ENCODE measurements around the gene FGFBP2.
A peak's percentile ranks its signal among the peaks of the same experiment; 100 is the strongest.

FGFBP2 gene

GRCh38 chr4:15964159-15964558 lies 1.2 kb upstream of the FGFBP2 start:
- no peak overlapping the region for H3K56ac ChIP-seq (ENCODE audit: low read length)
- no peaks in the 10 kb centered on the region for H3K27me3 ChIP-seq (ENCODE audit: insufficient read depth, low read length, poor library complexity)
- H2BK15ac ChIP-seq (replicated peaks; ENCODE audit: low read depth): no peak overlapping the region
- no peak overlapping the region for H4K8ac ChIP-seq (ENCODE audit: low read depth, low read length)
- no peak overlapping the region for H2BK120ac ChIP-seq (ENCODE audit: low read depth, low read length)
- H3K4ac ChIP-seq (ENCODE audit: low read depth, low read length): no peak overlapping the region
- no peak overlapping the region for H4K5ac ChIP-seq (ENCODE audit: low read length)
- no peak overlapping the region for H3K4me3 ChIP-seq (ENCODE audit: low read length)
- no peak overlapping the region for H3K18ac ChIP-seq (ENCODE audit: low read length)
- H3K4me1 ChIP-seq (ENCODE audit: control insufficient read depth, low read depth, low read length): no peaks in the 10 kb centered on the region
- no peak overlapping the region for H2AK5ac ChIP-seq (ENCODE audit: low read length)
- no CpG with 5 or more reads among the region's 5 CpGs for WGBS (ENCODE audit: extremely low coverage, insufficient coverage, low lambda C conversion rate)
- no peak overlapping the region for H3K4me2 ChIP-seq (ENCODE audit: low read length)
- no peak overlapping the region for H2BK5ac ChIP-seq (ENCODE audit: low read length)
- H3K23ac ChIP-seq (ENCODE audit: low read length): no peak overlapping the region
- H3K27ac ChIP-seq (ENCODE audit: low read depth, low read length): no peak overlapping the region
- peak; percentile 67 for DNase-seq
- no peaks in the 10 kb centered on the region for H3K36me3 ChIP-seq (ENCODE audit: control insufficient read depth, insufficient read depth, low read length)
- no peak overlapping the region for H3K9ac ChIP-seq (ENCODE audit: low read length)
- H3K79me1 ChIP-seq (ENCODE audit: low read length): no peaks in the 10 kb centered on the region
- H3K79me2 ChIP-seq (ENCODE audit: control insufficient read depth, insufficient read depth, low read length): no peaks in the 10 kb centered on the region

- no peak overlapping the region for H3K56ac ChIP-seq (ENCODE audit: low read length)
Measured at GRCh38 chr4:15963576-15963975, 601 bp upstream of the FGFBP2 start.

GRCh38 chr4:15961781-15962510 lies 1.0 kb downstream of the FGFBP2 start:
- H3K23ac ChIP-seq (ENCODE audit: low read length): no peak overlapping the region
- no peak overlapping the region for H3K4ac ChIP-seq (ENCODE audit: low read depth, low read length)
- H3K27ac ChIP-seq (ENCODE audit: low read depth, low read length): no peak overlapping the region
- no peaks in the 10 kb centered on the region for H3K4me1 ChIP-seq (ENCODE audit: control insufficient read depth, low read depth, low read length)
- no peak overlapping the region for H2BK15ac ChIP-seq (replicated peaks; ENCODE audit: low read depth)
- H3K4me3 ChIP-seq (ENCODE audit: low read length): no peak overlapping the region
- no peak overlapping the region for H3K18ac ChIP-seq (ENCODE audit: low read length)
- no peaks in the 10 kb centered on the region for H3K36me3 ChIP-seq (ENCODE audit: control insufficient read depth, insufficient read depth, low read length)
- no peak overlapping the region for H4K5ac ChIP-seq (ENCODE audit: low read length)
- no peaks in the 10 kb centered on the region for H3K79me1 ChIP-seq (ENCODE audit: low read length)
- H3K27me3 ChIP-seq (ENCODE audit: insufficient read depth, low read length, poor library complexity): no peaks in the 10 kb centered on the region
- H3K79me2 ChIP-seq (ENCODE audit: control insufficient read depth, insufficient read depth, low read length): no peaks in the 10 kb centered on the region
- H3K4me2 ChIP-seq (ENCODE audit: low read length): no peak overlapping the region
- H2BK120ac ChIP-seq (ENCODE audit: low read depth, low read length): no peak overlapping the region
- no peak overlapping the region for H2BK5ac ChIP-seq (ENCODE audit: low read length)
- WGBS (ENCODE audit: extremely low coverage, insufficient coverage, low lambda C conversion rate): no CpG with 5 or more reads among the region's 16 CpGs
- no peak overlapping the region for H3K56ac ChIP-seq (ENCODE audit: low read length)
- H3K9ac ChIP-seq (ENCODE audit: low read length): no peak overlapping the region
- no peak overlapping the region for H4K8ac ChIP-seq (ENCODE audit: low read depth, low read length)
- peak; percentile 61 for DNase-seq
- H2AK5ac ChIP-seq (ENCODE audit: low read length): no peak overlapping the region

More at GRCh38 chr4:15963576-15963975, 601 bp upstream of the FGFBP2 start:
- Histone ChIP-seq H3K23ac (ENCODE audit: low read length) (no peak overlapping the region), H3K18ac (ENCODE audit: low read length) (no peak overlapping the region), H3K36me3 (ENCODE audit: control insufficient read depth, insufficient read depth, low read length) (no peaks in the 10 kb centered on the region), H4K5ac (ENCODE audit: low read length) (no peak overlapping the region), H3K79me1 (ENCODE audit: low read length) (no peaks in the 10 kb centered on the region), H3K4me1 (ENCODE audit: control insufficient read depth, low read depth, low read length) (no peaks in the 10 kb centered on the region), H3K27me3 (ENCODE audit: insufficient read depth, low read length, poor library complexity) (no peaks in the 10 kb centered on the region), H2BK5ac (ENCODE audit: low read length) (no peak overlapping the region), H3K4me2 (ENCODE audit: low read length) (no peak overlapping the region), H2BK120ac (ENCODE audit: low read depth, low read length) (no peak overlapping the region), H3K27ac (ENCODE audit: low read depth, low read length) (no peak overlapping the region), H3K4me3 (ENCODE audit: low read length) (no peak overlapping the region), H3K9ac (ENCODE audit: low read length) (no peak overlapping the region), H3K79me2 (ENCODE audit: control insufficient read depth, insufficient read depth, low read length) (no peaks in the 10 kb centered on the region), H2BK15ac (replicated peaks; ENCODE audit: low read depth) (no peak overlapping the region), H2AK5ac (ENCODE audit: low read length) (no peak overlapping the region), H3K4ac (ENCODE audit: low read depth, low read length) (no peak overlapping the region), H4K8ac (ENCODE audit: low read depth, low read length) (no peak overlapping the region)
- DNase-seq: no peak
- WGBS (ENCODE audit: extremely low coverage, insufficient coverage, low lambda C conversion rate): no CpG with 5 or more reads among the region's 4 CpGs

- no peaks in the 10 kb centered on the region for H3K79me2 ChIP-seq (ENCODE audit: control insufficient read depth, insufficient read depth, low read length)
- H3K4ac ChIP-seq (ENCODE audit: low read depth, low read length): no peak overlapping the region
- no peak overlapping the region for H4K5ac ChIP-seq (ENCODE audit: low read length)
- H3K23ac ChIP-seq (ENCODE audit: low read length): no peak overlapping the region
- no peaks in the 10 kb centered on the region for H3K4me1 ChIP-seq (ENCODE audit: control insufficient read depth, low read depth, low read length)
- no peak overlapping the region for H3K27ac ChIP-seq (ENCODE audit: low read depth, low read length)
- no peak overlapping the region for H3K4me3 ChIP-seq (ENCODE audit: low read length)
- no peak overlapping the region for H2BK5ac ChIP-seq (ENCODE audit: low read length)
- H2BK120ac ChIP-seq (ENCODE audit: low read depth, low read length): no peak overlapping the region
- no peak overlapping the region for H3K9ac ChIP-seq (ENCODE audit: low read length)
- no peak overlapping the region for H4K8ac ChIP-seq (ENCODE audit: low read depth, low read length)
- no CpG with 5 or more reads among the region's 2 CpGs for WGBS (ENCODE audit: extremely low coverage, insufficient coverage, low lambda C conversion rate)
- H3K79me1 ChIP-seq (ENCODE audit: low read length): no peaks in the 10 kb centered on the region
- no peak overlapping the region for H2BK15ac ChIP-seq (replicated peaks; ENCODE audit: low read depth)
- H3K36me3 ChIP-seq (ENCODE audit: control insufficient read depth, insufficient read depth, low read length): no peaks in the 10 kb centered on the region
- H3K18ac ChIP-seq (ENCODE audit: low read length): no peak overlapping the region
- no peak overlapping the region for H3K4me2 ChIP-seq (ENCODE audit: low read length)
- no peak overlapping the region for H2AK5ac ChIP-seq (ENCODE audit: low read length)
- no peak overlapping the region for H3K56ac ChIP-seq (ENCODE audit: low read length)
- no peak for DNase-seq
- H3K27me3 ChIP-seq (ENCODE audit: insufficient read depth, low read length, poor library complexity): no peaks in the 10 kb centered on the region
Measured at GRCh38 chr4:15958562-15958961, 4.4 kb downstream of the FGFBP2 start.

- Histone ChIP-seq H2BK5ac (ENCODE audit: low read length) (no peak overlapping the region), H3K27me3 (ENCODE audit: insufficient read depth, low read length, poor library complexity) (no peaks in the 10 kb centered on the region), H3K27ac (ENCODE audit: low read depth, low read length) (no peak overlapping the region), H3K18ac (ENCODE audit: low read length) (no peak overlapping the region), H3K79me1 (ENCODE audit: low read length) (no peaks in the 10 kb centered on the region), H3K56ac (ENCODE audit: low read length) (no peak overlapping the region), H2BK120ac (ENCODE audit: low read depth, low read length) (no peak overlapping the region), H4K8ac (ENCODE audit: low read depth, low read length) (no peak overlapping the region), H2AK5ac (ENCODE audit: low read length) (no peak overlapping the region), H3K79me2 (ENCODE audit: control insufficient read depth, insufficient read depth, low read length) (no peaks in the 10 kb centered on the region), H4K5ac (ENCODE audit: low read length) (no peak overlapping the region), H3K4ac (ENCODE audit: low read depth, low read length) (no peak overlapping the region), H3K4me2 (ENCODE audit: low read length) (no peak overlapping the region), H3K9ac (ENCODE audit: low read length) (no peak overlapping the region), H3K36me3 (ENCODE audit: control insufficient read depth, insufficient read depth, low read length) (no peaks in the 10 kb centered on the region), H2BK15ac (replicated peaks; ENCODE audit: low read depth) (no peak overlapping the region), H3K4me1 (ENCODE audit: control insufficient read depth, low read depth, low read length) (no peaks in the 10 kb centered on the region), H3K23ac (ENCODE audit: low read length) (no peak overlapping the region), H3K4me3 (ENCODE audit: low read length) (no peak overlapping the region)
- WGBS (ENCODE audit: extremely low coverage, insufficient coverage, low lambda C conversion rate): no CpG with 5 or more reads among the region's 9 CpGs
- DNase-seq: peak; percentile 90
Measured at GRCh38 chr4:15956179-15956850, 6.7 kb downstream of the FGFBP2 start.
